Testis (tissue), 3 donors: ENCODE data around the gene ECI1. TPM values are rescaled to one million over a fixed set of nuclear protein-coding genes. Genes with fewer than 3 reads are reported as not detected.
A peak's percentile ranks its signal among the peaks of the same experiment; 100 is the strongest.

ENCODE experiments used
- DNase-seq: peaks from one replicate; pipeline ENCODE4 v3.0.0-alpha.2; 2019
- H3K27ac ChIP-seq, 2 donors: fragments of 200-600 bp; sonication (generic); one replicate each; pipeline ENCODE4 v1.5.1; 2019
- H3K27me3 ChIP-seq: fragments of 200-600 bp; sonication (generic); one replicate; pipeline ENCODE4 v1.5.1; 2019
- H3K36me3 ChIP-seq: fragments of 200-600 bp; sonication (generic); one replicate; pipeline ENCODE4 v1.5.1; 2017; ENCODE audit warnings: low read depth; ENCODE audit errors: missing control alignments
- H3K4me1 ChIP-seq: fragments of 200-600 bp; sonication (generic); one replicate; pipeline ENCODE4 v1.5.1; 2019
- H3K4me3 ChIP-seq, 2 donors: fragments of 200-600 bp; sonication (generic); one replicate each; pipeline ENCODE4 v1.5.1; 2017 to 2019
- H3K9me3 ChIP-seq: fragments of 200-600 bp; sonication (generic); one replicate; pipeline ENCODE4 v1.5.1; 2017
- POLR2A ChIP-seq: fragments of 450-650 bp; IDR thresholded peaks from one replicate; pipeline ENCODE4 v1.6.1; 2017; ENCODE audit warnings: antibody characterized with exemption, mild to moderate bottlenecking, moderate library complexity
- WGBS, 2 donors: methylation state at CpG; one replicate each; pipeline ENCODE4 v1.1.5; 2018; 5-methylcytosine and 5-hydroxymethylcytosine counted together
- intact Hi-C: fragments of 100-400 bp; cut with DNase I; formaldehyde crosslinking; loops from one replicate; pipeline ENCODE4 v1.15.1; 2023; ENCODE audit warnings: low total_unique reads
- polyA plus RNA-seq: library from polyadenylated mRNA; stranded (reverse); fragments of 350-450 nt; fragmentation: Illumina TruSeq; extraction: RNeasy Lipid Tissue Mini Kit (QIAGEN cat#74804); gene quantifications from one replicate; pipeline ENCODE4 v1.2.3, GENCODE V29; 2014; ENCODE audit warnings: low read depth, low replicate concordance; ENCODE audit not compliant: insufficient read depth
- total RNA-seq, 2 donors: library from RNA; depleted of rRNA; stranded (reverse); fragments of >200 nt; gene quantifications; one replicate each; pipeline ENCODE4 v1.2.3, GENCODE V29; 2016
- TF ChIP-seq, protein P1 (sequence below), 3 experiments: fragments of 450-650 bp in 2 of 3; fragments of 200-600 bp in 1 of 3; sonication (generic) in 1 of 3; IDR thresholded peaks; one replicate each; pipeline ENCODE4 v1.5.1; 2016 to 2019; ENCODE audit warnings: antibody characterized with exemption in 3 of 3, mild to moderate bottlenecking in 2 of 3, moderate library complexity in 1 of 3

ECI1 gene
- total and polyA plus RNA-seq, 3 donors from 2014 or later, result 25.5 to 39.0 (median 36.1) TPM

DNA sequence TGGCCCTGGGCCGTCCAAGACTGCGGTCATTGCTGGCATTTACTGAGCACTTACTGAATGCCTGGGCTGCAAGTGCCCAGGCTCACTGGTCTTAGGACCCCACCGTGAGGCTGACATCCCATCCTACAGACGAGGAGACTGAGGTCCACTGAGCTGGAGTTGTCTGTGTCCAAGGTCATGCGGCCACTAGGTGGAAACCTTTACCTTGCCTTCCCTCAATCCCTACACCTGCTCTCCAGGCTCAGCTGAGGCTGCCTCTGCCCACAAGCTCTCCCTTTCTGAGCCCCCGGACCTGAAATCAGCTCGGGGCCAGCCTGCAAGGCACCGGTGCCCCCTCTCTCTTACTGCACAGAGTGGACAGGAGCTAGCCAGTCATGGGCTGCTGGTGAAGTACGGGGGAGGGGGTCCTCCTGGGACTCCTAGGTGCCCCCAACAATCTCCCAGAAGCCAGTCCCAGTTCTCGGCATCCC, 56.5 kb downstream of the ECI1 start:
- 36 to 40% methylated on average over 3 to 10 of the region's 10 CpGs for WGBS, 2 donors
- Histone ChIP-seq H3K4me1 (peaks cover 9% of the 10 kb centered on the region), H3K27ac (no peak overlapping the region), H3K4me3 (no peak overlapping the region), H3K27me3 (no peaks in the 10 kb centered on the region), H3K9me3 (no peaks in the 10 kb centered on the region), H3K36me3 (no peaks in the 10 kb centered on the region)
- intact Hi-C loops, result no loop called here
- TF ChIP-seq, protein P1, sequence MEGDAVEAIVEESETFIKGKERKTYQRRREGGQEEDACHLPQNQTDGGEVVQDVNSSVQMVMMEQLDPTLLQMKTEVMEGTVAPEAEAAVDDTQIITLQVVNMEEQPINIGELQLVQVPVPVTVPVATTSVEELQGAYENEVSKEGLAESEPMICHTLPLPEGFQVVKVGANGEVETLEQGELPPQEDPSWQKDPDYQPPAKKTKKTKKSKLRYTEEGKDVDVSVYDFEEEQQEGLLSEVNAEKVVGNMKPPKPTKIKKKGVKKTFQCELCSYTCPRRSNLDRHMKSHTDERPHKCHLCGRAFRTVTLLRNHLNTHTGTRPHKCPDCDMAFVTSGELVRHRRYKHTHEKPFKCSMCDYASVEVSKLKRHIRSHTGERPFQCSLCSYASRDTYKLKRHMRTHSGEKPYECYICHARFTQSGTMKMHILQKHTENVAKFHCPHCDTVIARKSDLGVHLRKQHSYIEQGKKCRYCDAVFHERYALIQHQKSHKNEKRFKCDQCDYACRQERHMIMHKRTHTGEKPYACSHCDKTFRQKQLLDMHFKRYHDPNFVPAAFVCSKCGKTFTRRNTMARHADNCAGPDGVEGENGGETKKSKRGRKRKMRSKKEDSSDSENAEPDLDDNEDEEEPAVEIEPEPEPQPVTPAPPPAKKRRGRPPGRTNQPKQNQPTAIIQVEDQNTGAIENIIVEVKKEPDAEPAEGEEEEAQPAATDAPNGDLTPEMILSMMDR (IDR thresholded peaks at IDR 0.05), result peak in 1 of 3 experiments; percentile 34
- TF ChIP-seq POLR2A, result no peak
- DNase-seq, result peak; percentile 49

DNA sequence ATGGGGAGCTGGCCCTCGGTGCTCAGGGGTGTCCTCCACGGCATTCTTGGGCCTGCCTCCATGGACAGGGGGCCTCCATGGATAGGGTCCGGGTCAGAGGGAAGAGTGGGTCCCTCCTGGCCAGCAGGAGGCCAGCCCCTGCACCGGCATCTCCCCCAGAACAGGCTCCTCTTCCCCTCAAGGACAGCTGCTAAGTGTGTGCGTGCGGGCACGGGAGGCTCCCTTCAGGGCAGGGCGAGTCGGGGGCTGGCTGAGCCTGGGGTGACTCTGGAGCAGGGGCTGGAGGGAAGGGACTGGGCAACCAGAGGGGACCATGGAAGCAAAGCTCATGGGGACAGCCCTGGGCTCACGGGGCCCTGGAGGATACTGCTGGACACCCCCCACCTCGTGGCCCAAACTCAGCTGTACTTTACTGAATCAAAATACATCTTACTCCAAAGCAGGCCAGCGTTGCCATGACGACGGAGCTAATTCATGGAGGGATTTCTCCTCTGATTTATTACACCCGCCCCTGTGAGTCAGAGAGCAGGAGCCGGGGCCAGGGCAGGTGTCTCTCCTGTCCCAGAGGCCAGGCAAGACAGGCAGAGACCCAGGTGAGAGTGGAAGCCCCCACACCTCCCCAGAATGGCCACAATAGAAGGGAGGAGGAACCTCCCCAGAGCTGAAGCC, 57.1 kb downstream of the ECI1 start:
- Histone ChIP-seq H3K36me3 (no peaks in the 10 kb centered on the region), H3K4me3 (no peak overlapping the region), H3K27ac (no peak overlapping the region), H3K9me3 (no peaks in the 10 kb centered on the region), H3K27me3 (no peaks in the 10 kb centered on the region), H3K4me1 (peaks cover 9% of the 10 kb centered on the region)
- TF ChIP-seq, protein P1 (IDR thresholded peaks at IDR 0.05), result no peak
- no peak for TF ChIP-seq POLR2A
- WGBS, 2 donors, result 50 to 60% methylated on average over 12 to 16 of the region's 16 CpGs
- intact Hi-C loops, result no loop called here
- DNase-seq, result no peak

DNA sequence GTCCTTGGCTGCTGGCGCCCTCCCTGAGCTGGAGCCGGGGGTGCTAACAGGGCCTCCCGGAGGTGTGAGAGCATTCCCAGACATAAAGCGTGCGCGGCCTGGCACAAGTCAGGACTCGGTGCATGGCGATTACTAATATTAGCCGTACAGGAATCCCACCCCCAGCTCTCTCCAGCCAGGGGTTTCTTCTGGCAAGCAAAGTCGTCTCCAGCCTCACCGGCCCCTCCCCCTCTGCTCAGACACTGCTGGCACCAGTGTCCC, 60.0 kb downstream of the ECI1 start:
- no peak overlapping the region for H3K4me3 ChIP-seq
- H3K9me3 ChIP-seq, result no peaks in the 10 kb centered on the region
- intact Hi-C loops, result no loop called here
- H3K4me1 ChIP-seq, result peaks cover 9% of the 10 kb centered on the region
- no peaks in the 10 kb centered on the region for H3K27me3 ChIP-seq
- no peak overlapping the region for H3K27ac ChIP-seq
- DNase-seq, result no peak
- H3K36me3 ChIP-seq, result no peaks in the 10 kb centered on the region
- WGBS, 2 donors, result 86 to 90% methylated on average over 8 to 11 of the region's 11 CpGs
- TF ChIP-seq, protein P1 (IDR thresholded peaks at IDR 0.05), result no peak
- TF ChIP-seq POLR2A, result no peak

DNA sequence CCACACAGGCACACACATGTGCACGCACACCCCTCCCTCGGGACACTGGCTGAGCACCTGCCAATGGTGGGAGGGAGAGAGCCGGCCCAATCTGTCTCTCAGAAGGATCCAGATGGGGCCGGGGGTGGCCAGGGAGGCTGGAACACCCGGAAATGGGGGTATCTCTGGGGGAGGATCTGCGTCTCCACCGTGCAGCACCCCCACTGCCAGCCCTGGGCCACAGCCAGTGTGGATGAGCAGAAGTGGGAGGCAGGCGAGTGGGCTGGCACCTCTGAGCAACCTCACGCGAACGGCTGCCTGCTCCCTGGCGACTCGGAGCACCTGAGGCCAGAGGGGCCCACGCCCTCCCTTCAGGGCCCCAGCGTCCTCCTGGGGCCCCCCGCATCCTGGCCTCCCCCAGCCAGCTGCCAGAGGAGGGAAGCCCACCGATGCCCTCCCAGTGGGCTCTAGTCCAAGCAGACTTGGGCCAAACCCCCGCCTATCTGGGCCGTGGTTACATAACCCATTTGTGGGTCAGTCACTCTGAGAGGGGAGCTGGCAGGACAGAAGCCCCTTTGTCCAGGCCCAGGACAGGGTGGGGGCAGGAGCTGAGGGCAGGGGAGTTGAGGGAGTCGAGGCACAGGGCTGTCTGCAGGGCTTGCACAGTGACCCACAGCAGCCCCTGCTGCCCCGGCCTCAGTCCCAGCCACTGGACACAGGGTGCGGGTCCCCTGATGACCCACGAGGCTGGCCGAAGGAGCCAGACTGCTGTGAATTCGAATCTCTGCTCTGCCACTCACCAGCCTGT, 60.5 kb downstream of the ECI1 start:
- H3K4me1 ChIP-seq, result peaks cover 9% of the 10 kb centered on the region
- no peak overlapping the region for H3K4me3 ChIP-seq
- intact Hi-C loops, result no loop called here
- TF ChIP-seq, protein P1 (IDR thresholded peaks at IDR 0.05), result no peak
- TF ChIP-seq POLR2A, result no peak
- no peaks in the 10 kb centered on the region for H3K27me3 ChIP-seq
- no peak overlapping the region for H3K27ac ChIP-seq
- H3K36me3 ChIP-seq, result no peaks in the 10 kb centered on the region
- no peaks in the 10 kb centered on the region for H3K9me3 ChIP-seq
- WGBS, 2 donors, result 59 to 69% methylated on average over 7 to 24 of the region's 25 CpGs
- no peak for DNase-seq
